HG02970 (cell line): ENCODE results near the gene HOXA9.

ENCODE experiments used
- ATAC-seq: cut with Tn5 transposase; IDR thresholded peaks from one replicate; pipeline ENCODE4 v1.9.1; 2021; ENCODE audit warnings: mild to moderate bottlenecking, moderate library complexity, moderate number of reproducible peaks; ENCODE audit not compliant: unreplicated experiment, low FRiP score

HOXA9 gene

DNA sequence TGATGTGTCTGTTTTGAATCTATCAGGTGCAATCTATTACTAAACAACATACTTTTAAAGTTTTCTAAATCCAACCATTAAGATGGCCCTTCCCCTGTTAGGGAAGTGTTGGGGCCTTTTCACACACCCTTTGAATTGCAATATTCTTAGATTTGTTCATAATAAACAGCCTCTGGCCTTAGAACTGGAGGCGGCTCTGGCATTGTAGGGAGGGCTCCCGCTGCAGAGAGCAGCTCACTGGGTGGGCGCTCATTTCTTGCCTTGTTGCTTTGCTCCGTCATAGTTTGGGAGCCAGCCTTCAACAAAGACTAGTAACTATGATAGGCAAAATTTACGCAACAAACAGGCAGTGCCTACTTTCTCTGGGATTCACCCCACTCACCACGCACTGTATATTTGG, 13.0 kb upstream of the HOXA9 start:
- no peak for ATAC-seq

DNA sequence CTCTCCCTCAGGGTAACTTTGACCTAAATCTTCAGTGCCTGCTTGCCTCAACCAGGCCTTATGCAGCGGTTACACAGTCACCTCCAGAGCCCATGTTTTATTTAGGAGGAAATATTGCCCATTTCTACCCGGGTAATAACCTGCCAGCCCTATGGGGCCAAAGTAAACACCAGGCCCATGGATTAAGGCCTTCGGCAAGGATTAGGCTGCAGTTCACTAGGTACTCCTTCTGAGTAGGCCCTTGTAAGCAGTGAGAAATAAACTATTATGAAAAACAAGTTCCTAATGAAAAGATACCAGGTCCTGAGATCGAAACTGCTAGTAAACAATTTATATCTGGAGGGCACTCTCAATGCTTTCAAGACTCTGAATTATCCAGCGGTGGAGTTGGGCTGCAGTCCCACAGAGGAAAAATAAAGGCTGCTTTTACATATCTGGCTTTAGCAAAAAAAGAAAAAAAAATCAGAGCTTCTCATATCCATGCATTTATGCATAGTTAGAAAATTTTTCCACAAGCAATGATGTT, 12.5 kb upstream of the HOXA9 start:
- ATAC-seq: no peak

DNA sequence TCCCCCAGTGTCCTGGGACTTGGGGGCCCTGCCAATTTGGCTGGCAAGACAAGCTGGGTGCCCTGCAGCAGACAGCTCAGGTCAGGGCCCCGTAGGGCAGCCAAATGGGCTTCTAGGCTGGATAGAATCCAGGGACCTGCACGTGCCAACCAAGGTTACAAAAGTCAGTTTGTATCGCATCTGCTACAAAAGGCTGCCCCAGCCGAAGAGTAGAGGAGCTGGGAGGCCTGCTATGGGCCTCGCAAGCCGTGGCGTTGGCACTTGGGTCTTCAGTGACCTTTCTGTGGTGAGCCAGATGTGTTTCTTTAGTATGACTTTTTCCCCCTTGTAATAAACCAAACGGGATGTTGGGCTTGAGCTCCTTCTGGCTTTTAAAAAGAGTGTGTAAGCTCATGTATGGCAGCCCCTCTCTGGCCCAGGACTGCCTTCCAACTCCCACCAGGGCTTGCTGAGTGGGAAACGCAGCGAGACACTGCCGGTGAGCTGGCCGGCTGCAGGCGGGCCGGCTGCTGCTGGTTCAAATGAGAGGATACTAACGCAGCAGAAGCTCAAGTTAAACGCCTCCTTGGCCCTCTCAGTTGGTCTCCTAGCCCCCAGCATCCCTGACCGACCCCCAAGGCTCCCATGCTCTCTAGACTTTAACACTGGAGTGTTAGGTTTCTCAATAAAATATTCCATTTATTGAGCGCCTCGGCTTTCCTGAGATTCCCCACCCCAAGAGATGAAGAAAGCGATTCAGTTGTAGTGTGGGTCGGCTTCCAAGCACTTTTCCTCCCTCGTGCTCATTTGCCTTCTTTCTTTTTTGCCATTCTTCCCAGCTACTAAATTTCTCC, 11.8 kb upstream of the HOXA9 start:
- no peak for ATAC-seq

DNA sequence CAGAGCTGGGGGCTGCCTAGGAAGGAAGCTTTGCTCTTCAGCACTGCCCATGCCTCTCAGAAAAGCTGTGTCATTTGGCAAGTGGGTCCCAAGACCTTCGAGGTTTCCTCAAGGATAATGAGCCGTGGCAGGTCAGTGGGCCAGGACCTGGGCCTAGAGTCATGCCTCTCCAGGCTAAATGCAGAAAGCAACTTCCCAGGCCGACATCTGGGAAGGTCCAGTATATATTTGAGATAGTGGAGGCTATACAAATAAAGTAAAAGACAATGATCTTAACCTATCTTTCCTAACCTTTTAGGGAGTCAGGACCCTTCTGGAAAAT, 11.1 kb upstream of the HOXA9 start:
- ATAC-seq: no peak

DNA sequence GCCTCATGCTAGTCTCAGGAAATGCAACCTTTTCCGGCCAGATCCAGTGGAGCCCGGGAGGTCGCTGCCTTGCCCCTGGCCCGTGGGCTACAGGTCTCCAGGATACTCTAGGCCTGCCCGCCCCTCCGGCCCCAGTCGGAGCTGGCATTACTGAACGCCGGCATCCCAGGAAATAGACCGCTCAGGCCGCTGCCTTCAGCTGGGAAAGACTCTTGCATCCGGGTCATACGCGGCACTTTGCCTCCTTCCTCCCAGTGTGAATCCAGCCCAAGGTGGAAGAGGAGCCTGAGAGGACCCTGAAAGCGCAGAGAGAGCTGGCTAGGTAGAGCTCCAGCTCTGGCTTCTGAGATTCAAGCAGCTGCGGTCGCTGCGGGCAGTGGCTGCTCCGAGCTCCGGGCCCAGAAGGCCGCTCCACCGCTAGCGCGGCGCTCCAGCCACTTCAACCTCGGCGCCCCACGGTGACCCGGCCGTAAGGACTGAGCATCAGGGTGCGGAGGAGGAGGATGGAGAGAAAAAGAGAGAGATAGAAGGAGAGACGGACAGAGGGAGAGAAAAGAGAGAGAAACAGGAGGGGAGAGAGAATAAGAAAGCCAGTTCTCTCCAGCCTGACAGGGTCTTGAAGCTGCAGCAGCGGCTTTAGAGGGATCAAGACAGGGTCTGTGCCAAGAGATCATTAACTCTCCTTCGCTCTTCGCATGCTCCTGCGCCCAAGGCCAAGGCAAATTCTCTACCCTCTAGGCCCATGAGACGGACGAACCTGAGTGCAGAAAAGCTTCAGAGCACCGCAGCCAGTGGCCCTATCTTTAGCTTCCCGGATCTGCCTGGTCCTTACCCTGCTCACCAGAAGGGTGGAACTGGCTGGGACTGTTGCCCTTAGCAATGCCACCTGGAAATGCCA, 10.5 kb upstream of the HOXA9 start:
- ATAC-seq: no peak

DNA sequence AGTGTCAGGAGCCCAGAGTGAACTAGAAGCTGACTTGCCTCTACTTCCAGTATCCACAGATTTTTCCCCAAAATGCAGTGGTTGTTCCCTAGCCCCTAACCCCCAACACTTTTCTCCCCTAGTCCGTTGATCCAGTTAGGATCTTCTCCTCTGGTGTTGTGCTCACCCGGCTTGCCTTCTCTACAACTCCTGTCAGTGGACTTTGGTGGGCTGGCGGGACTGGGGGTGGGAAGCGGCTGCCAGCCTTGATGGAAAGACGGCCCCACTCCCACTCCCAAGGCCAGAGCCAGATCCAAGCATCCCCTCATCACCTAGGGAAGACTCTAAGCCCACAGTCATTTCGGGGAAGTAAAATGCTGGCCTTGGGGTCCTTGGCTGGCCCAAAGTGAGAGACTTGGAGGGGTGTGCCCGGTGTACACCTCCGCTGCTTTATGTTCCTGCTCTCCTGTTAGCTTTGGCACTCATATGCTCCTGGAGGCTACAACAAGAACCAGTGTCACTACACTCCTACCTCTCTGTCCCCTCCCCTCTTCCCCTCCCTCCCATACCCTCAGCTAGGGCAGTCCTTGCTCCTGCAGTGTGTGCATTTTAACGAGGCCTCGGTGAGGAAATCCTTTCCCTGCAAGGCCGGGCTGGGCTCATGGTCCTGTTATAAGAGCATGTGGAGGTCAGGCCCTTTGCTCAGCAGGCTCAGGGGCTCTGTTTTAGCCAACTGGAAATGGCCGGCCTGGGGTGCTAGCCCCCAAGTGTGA, 9.7 kb upstream of the HOXA9 start:
- no peak for ATAC-seq

DNA sequence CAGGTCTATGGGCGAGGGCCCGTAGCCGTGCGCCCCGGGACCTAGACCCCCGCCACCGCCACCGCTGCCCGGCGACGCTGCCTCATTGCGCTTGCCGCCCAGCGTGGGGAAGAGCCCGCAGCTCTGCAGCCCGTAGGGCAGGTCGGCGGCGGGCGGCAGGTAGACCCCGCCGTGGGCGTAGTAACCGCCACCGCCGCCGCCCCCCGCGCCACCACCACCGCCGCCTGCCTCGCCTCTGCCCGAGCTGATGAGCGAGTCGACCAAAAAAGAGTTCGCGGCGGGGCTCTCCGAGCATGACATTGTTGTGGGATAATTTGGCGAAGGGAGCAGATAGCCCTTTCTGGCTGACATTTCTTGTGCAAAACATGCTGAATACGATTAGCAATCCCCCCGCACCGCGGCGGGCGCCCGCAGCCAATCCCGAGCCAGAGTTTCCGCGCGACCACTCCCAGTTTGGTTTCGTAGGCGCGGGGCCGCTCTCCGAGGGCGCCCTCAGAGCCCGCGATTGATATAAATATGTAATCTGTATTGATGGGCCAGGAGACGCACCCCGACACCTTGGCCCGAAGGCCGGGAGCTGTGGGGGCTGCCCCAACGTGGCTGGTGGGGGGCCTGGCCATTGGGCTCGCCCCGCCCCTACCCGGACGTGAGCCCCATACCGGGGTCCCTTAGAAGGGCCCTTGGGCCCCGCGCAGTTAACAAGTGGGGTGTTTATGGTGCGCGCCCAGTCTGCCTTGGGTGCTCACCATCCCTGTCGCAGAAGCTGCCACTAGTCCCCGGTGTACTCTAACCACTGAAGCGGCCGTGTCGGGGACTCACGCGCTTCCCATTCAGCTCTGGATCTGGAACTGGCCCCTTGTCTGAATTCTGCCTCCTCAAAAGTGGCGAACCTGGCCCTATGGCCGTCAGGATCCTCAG, 8.9 kb upstream of the HOXA9 start, which contains the start of gene HOXA10:
HOXA10 (minus strand) TSS at position 365 of the 918 bp plus-strand sequence; CDS start at position 351, 14 bp downstream.
- no peak for ATAC-seq

DNA sequence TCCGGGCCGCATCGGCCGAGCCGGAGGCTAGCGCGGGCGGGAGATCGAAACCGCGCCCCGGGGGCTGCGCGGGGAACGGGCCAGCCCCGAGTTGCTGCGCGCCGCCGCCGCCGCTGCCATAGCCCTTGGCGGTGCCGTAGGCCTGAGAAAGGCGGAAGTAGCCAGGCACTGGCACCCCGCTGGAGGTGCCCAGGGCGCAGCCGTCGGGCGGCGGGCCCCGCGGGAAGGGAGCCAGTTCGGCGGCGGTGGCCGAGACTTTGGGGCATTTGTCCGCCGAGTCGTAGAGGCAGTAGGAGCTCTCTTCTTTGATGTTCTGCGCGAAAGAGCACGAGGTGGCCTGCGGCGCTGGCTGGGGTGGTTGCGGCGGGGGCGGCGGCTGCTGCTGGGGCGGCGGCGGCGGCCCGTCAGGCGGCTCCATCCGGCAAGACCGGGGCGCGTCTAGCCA, 8.2 kb upstream of the HOXA9 start:
- no peak for ATAC-seq

DNA sequence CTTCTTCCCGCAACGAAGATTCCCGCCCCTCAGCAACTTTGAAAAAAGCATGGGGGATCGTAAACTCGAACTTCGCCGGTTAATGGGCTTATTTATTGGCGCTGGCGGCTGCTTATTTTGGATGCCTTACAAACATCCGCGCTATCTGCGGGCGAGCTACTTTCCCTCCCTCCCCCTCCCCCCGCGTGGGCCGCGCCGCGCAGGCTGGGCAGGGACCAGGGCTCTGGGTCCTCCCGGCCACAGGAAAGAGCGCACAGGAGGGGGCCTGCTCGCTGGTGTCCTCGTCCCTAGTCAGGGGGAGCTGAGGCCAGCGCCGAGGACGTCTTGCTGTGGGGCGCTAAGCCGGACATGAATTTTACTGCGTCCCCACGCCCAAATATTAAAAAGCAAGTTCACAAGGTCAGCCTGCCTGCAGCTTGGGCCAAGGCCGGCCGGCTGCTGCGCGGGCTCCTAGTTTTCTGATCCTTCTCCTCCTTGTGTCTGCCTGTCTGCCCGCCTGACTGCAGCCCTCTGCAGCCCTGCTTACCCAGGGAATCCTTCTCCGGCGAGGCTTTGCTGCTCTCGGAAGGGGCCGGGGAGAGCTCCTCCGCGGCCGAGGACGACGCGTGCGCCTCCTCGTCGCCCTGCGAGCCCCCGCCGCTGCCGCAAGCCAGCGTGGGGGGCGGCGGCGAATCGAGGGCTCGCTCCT, 7.6 kb upstream of the HOXA9 start:
- ATAC-seq: no peak

DNA sequence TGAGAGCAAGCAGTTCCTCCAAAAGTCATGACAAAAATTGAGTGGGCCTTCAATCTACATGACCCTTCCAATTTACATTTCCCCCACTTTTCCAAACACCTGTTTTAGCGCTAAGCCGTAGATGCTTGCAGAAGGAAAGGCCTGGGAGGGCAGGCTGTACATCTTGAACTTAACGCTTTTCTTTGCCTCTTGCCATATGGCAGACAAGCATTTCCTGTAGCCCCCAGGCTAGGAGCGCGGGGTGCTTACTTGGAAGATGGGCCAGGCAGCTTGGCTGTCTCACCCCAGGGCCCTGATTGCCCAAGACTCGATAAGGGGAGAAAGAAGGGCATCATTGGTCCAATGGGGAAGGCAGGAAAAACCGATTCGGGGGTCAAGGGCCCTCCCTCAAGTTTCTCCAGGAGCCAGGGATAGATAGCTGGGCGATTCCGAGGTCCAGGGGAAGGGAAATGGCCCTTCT, 7.0 kb upstream of the HOXA9 start:
- ATAC-seq: no peak

DNA sequence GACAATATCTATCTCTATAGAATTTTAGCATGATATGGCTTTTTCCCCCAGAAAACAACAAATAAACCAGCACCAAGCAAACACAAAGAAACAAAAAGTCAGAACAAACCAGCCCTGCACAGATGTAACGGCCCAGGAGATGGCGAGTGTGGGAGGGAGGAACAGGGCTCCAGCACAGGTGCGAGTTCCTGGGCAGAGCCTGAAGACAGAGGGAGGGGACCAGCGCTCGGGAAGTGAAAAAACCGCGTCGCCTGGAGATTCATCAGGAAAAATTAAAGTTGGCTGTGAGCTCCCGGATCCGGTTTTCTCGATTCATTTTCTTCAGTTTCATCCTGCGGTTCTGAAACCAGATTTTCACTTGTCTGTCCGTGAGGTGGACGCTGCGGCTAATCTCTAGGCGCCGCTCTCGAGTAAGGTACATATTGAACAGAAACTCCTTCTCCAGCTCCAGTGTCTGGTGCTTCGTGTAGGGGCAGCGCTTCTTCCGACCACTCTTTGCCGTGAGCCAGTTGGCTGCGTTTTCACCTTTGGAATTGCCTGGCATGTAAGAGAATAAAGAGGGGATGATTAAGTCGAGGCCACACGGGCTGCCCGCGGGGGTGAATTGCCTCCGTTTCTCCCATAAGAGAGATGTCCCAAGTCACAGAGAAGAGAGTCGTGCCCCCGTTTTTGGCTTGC, 6.4 kb upstream of the HOXA9 start:
- no peak for ATAC-seq

DNA sequence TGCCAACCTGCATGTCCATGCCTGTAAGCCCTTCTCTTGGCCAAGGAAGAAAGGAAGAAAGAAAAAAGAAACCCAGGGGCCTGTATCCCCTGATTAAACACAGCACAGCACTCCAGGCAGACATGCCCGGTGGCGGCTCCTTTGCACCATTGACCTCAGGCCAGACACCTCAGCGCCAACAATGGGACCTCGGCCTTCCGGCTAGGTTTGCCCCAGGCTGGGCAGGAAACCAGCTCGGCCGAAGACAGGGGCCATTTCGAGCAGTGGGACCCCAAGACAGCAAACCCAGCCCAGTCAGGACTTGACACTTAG, 5.9 kb upstream of the HOXA9 start:
- no peak for ATAC-seq

DNA sequence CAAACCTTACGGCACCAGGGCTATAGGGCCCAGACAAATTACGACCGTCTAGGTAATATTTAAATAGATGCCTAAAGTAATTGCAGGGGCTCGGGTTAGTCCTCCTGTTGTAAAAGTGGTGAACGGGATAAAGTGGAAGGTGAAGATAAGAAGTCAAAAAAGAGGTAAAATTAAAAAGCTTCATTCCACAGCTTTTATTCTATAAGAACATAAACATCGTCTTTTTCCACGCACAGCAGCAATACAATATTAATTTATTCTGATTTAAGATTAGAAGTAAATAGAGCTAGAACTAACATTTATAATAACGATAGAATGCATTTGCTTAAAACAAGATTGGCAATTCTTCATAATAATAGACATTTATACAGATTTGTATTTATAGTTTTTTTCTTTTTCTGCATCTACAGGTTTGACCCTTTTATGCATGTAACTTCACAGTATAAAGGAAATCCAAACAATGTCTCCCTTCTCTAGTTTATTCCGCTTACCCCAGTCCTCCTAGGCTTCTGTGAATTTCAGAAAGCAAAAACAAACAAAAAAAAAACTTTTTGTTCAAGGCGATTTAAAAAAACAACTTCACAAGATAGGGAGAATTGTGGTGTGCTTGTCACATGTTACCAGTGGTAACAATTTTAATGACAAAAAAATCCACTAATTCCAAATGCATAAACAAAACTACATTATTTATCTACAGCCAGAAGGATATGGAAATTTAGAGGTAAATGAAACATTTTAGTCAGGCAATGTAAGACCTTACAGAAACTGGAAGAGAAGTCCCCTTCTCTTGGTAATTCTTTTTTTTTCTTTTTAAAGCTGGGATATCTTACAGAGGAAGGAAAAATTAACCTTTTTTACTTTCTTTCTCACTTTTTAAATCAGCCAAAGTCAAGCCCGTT, 5.3 kb upstream of the HOXA9 start:
- ATAC-seq: no peak

DNA sequence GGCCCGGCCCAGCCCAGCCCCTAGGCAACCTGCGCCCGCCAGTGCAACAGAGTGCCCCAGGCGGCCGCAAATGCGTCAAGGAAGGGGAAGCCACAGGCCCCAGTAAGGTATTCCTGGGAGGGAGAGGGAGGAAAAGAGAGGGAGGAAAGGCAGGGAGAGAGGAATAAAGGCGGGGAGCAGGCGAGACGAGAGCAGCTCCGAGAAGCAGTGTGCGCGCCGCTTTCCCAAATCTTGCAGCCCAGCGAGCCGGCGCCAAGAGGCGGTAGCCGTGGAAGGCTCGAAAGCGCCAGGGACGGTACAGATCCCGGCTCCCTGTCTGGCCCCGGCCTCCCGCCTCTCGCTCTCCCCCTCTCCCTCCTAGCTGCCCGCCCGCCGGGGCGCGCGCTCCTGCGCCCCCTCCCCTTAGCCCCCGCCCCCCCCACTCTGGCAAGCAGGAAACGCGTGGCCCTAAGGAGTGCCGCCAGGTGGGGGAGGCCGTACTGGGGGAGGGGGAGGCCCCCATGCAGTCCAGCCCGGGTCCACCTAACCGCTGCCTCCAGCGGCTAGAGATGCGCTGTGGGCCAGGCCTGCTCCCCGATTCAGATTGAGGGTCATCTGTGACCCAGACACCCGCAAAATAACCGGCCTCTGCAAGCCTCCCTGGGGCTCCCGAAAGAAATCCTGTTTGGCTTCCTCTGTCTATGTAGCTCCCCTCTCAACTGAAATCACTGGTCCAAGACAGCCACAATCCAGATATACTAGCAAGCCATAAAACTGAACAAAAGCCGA, 4.5 kb upstream of the HOXA9 start:
- no peak for ATAC-seq

DNA sequence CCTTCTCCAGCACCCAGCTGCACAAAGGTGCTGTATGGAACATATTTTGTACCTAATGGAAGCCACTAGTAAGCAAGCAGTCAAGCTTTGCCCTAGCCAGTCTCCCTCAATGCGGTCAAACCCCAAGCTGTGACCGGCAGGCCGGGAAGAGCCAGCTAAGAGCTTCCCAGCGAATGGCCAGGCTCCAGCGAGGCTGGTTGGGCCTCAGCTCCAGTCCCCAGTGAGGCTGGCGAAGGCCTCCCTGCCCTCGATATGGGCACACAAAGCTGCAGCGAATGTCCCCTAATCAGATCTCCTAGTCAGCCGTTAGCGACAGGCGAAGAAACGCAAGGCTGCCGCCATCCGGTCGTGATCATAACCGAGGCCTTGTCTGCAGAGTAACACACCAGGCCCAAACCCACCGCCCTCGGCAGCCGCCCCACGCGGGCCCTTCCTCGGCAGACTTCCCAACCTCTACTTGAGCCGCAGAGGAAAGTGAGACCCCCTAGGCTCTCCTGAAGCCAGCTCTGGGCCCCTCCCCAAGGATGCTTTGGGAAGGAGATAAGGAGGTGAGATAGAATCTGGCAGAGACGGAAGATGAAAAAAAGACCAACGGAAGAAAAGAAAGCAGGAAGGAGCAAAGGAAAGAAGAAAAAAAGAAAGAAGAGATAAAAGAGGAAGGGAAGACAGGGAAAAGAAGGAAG, 3.1 kb upstream of the HOXA9 start:
- no peak for ATAC-seq

DNA sequence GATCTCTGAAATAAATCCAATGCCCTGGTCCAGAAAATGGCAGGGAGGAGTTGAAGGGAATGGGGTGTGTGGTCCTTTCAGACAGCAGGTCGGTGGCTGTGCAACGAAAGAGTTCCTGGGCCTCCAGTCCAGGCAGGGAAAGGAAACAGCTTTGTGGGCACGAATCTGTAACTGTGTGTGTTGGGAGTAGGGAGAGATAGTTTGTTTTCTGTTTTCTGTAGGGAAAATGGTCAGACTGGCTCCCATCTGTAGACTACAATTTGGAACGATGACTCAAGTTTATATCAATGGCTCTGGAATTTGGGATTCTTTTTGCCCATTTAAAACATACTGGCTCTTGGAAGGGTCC, 2.6 kb upstream of the HOXA9 start:
- ATAC-seq: no peak
